Smooth muscle cell (in vitro differentiated cells): ENCODE results near the gene TMCO4. TPM values are rescaled to one million over a fixed set of nuclear protein-coding genes. Genes with fewer than 3 reads are reported as not detected.

ENCODE experiments used
- DNase-seq: peaks from one replicate; lab custom pipeline; 2025; ENCODE audit not compliant: unreplicated experiment; lab: John Stamatoyannopoulos, UW
- H2AFZ ChIP-seq: fragments of 200-600 bp; sonication (generic); 2 replicates; pipeline ENCODE4 v1.6.0; 2016; ENCODE audit warnings: antibody characterized with exemption, low read depth, mild to moderate bottlenecking
- H3F3A ChIP-seq: fragments of 200-600 bp; sonication (generic); 2 replicates; pipeline ENCODE4 v1.6.0; 2017; ENCODE audit warnings: antibody characterized with exemption, low read depth
- H3K27ac ChIP-seq: fragments of 200-600 bp; sonication (generic); 2 replicates; pipeline ENCODE4 v1.5.1; 2016; ENCODE audit warnings: low read depth, mild to moderate bottlenecking
- H3K27me3 ChIP-seq: fragments of 200-600 bp; sonication (generic); 2 replicates; pipeline ENCODE4 v1.6.1; 2016; ENCODE audit warnings: low read depth, mild to moderate bottlenecking
- H3K36me3 ChIP-seq: fragments of 200-600 bp; sonication (generic); 2 replicates; pipeline ENCODE4 v1.5.1; 2016; ENCODE audit warnings: low read depth
- H3K4me1 ChIP-seq: fragments of 200-600 bp; sonication (generic); 2 replicates; pipeline ENCODE4 v1.5.1; 2016; ENCODE audit warnings: low read depth
- H3K4me2 ChIP-seq: fragments of 200-600 bp; sonication (generic); 2 replicates; pipeline ENCODE4 v1.6.0; 2016; ENCODE audit warnings: mild to moderate bottlenecking
- H3K4me3 ChIP-seq: fragments of 200-600 bp; sonication (generic); 2 replicates; pipeline ENCODE4 v1.5.1; 2016; ENCODE audit warnings: mild to moderate bottlenecking
- H3K79me2 ChIP-seq: fragments of 200-600 bp; sonication (generic); 2 replicates; pipeline ENCODE4 v1.6.0; 2016; ENCODE audit warnings: low read depth, mild to moderate bottlenecking
- H3K9ac ChIP-seq: fragments of 200-600 bp; sonication (generic); 2 replicates; pipeline ENCODE4 v1.6.0; 2016; ENCODE audit warnings: low read depth
- H3K9me3 ChIP-seq: fragments of 200-600 bp; sonication (generic); replicated peaks from 2 replicates; pipeline ENCODE4 v1.5.1; 2016; ENCODE audit warnings: low read depth
- H4K20me1 ChIP-seq: fragments of 200-600 bp; sonication (generic); 2 replicates; pipeline ENCODE4 v1.6.0; 2016; ENCODE audit warnings: low read depth
- CTCF ChIP-seq: fragments of 200-600 bp; sonication (generic); IDR thresholded peaks from 2 replicates; pipeline ENCODE4 v1.5.1; 2017; ENCODE audit warnings: borderline replicate concordance, mild to moderate bottlenecking, antibody characterized with exemption; ENCODE audit not compliant: insufficient read depth, poor library complexity, severe bottlenecking
- WGBS: methylation state at CpG from one replicate; pipeline ENCODE4 v1.1.7; 2016; ENCODE audit warnings: low lambda C conversion rate; 5-methylcytosine and 5-hydroxymethylcytosine counted together
- polyA plus RNA-seq: library from polyadenylated mRNA; unstranded; fragments of >200 nt; fragmentation: Nextera tagmentation; extraction: Ambion mirVana; gene quantifications from 2 replicates; pipeline ENCODE4 v1.2.1, GENCODE V29; 2016
- total RNA-seq: library from RNA; depleted of rRNA; stranded (reverse); fragments of >200 nt; gene quantifications from 2 replicates; pipeline ENCODE4 v1.2.3, GENCODE V29; 2014

Gene TMCO4
- total and polyA plus RNA-seq, 2 experiments from 2014 or later = 5.4 to 6.8 TPM

- no peak for DNase-seq
- no peaks in the 10 kb centered on the region for H3K4me1 ChIP-seq
- WGBS = 83% methylated on average over 8 of the region's 8 CpGs
- no peak overlapping the region for H3K4me3 ChIP-seq
- no peak for TF ChIP-seq CTCF
- H3K4me2 ChIP-seq = no peak overlapping the region
- H3F3A ChIP-seq = no peaks in the 10 kb centered on the region
- H3K27me3 ChIP-seq = peaks cover 61% of the 10 kb centered on the region
- H3K79me2 ChIP-seq = no peaks in the 10 kb centered on the region
- H3K9me3 ChIP-seq = no peaks in the 10 kb centered on the region
- H4K20me1 ChIP-seq = peaks cover 5% of the 10 kb centered on the region
- no peaks in the 10 kb centered on the region for H3K36me3 ChIP-seq
- H2AFZ ChIP-seq = no peak overlapping the region
- no peak overlapping the region for H3K9ac ChIP-seq
- H3K27ac ChIP-seq = no peak overlapping the region
These were observed 130.8 kb downstream of the TMCO4 start for GRCh38 chr1:19668888-19669287.

GRCh38 chr1:19665496-19666465 is 133.9 kb downstream of the TMCO4 start:
- H3K4me1 ChIP-seq = no peaks in the 10 kb centered on the region
- H3K27ac ChIP-seq = no peak overlapping the region
- H3K4me3 ChIP-seq = no peak overlapping the region
- TF ChIP-seq CTCF = no peak
- H3K79me2 ChIP-seq = no peaks in the 10 kb centered on the region
- H3F3A ChIP-seq = no peaks in the 10 kb centered on the region
- no peak overlapping the region for H2AFZ ChIP-seq
- H3K9ac ChIP-seq = no peak overlapping the region
- DNase-seq = no peak
- H3K36me3 ChIP-seq = no peaks in the 10 kb centered on the region
- 27% methylated on average over 65 of the region's 84 CpGs for WGBS
- no peaks in the 10 kb centered on the region for H4K20me1 ChIP-seq
- no peaks in the 10 kb centered on the region for H3K9me3 ChIP-seq
- H3K4me2 ChIP-seq = no peak overlapping the region
- H3K27me3 ChIP-seq = peaks cover 82% of the 10 kb centered on the region

- Histone ChIP-seq H3K4me1 (no peaks in the 10 kb centered on the region), H4K20me1 (no peaks in the 10 kb centered on the region), H3K79me2 (no peaks in the 10 kb centered on the region), H3K36me3 (no peaks in the 10 kb centered on the region), H3K4me3 (peak overlapping the region; percentile 24), H3K9ac (no peak overlapping the region), H3K4me2 (peak overlapping the region; percentile 63), H3F3A (no peaks in the 10 kb centered on the region), H3K27me3 (peaks cover 84% of the 10 kb centered on the region), H3K27ac (no peak overlapping the region), H2AFZ (no peak overlapping the region), H3K9me3 (no peaks in the 10 kb centered on the region)
- no CpG with 5 or more reads among the region's 23 CpGs for WGBS
- TF ChIP-seq CTCF = no peak
- DNase-seq = no peak
These were observed 134.6 kb downstream of the TMCO4 start for GRCh38 chr1:19665186-19665495.
